HFF-Myc (cell line): ENCODE data around the gene DHCR7.

Source experiments
- DNase-seq: peaks from one replicate; pipeline ENCODE4 v3.0.0-alpha.2; 2011; ENCODE audit warnings: low read depth; ENCODE audit errors: extremely low read depth
- H3K4me3 ChIP-seq: replicated peaks from 2 replicates; pipeline ENCODE4 v1.5.1; 2011; ENCODE audit warnings: low read depth, mild to moderate bottlenecking, control low read depth, low read length
- TF ChIP-seq, protein P1 (sequence below): IDR thresholded peaks from 2 replicates; pipeline ENCODE4 v1.5.1; 2012; ENCODE audit warnings: mild to moderate bottlenecking, low read depth, low read length, control low read depth; ENCODE audit errors: missing control alignments

Gene DHCR7

DNA sequence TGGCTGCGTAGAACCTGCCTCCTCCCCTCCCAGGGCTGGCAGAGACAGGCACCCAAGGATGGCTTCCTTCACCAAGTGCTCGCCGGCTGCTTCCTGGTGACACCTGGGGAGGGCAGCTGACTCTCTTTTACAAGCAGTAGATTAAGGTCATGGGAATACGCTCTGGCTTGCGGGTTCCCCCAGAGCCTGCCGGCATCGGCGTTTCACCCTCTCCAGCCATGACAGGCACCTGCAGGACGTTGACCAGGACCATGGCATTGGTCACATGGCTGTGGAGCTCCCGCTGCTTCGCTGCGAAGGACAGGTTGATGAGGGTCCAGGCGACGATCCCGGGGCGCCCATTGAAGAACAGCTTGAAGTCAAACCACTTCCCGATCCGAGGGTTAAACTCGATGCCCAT lies 9.5 kb downstream of the DHCR7 start:
- no peak for DNase-seq
- TF ChIP-seq, protein P1, sequence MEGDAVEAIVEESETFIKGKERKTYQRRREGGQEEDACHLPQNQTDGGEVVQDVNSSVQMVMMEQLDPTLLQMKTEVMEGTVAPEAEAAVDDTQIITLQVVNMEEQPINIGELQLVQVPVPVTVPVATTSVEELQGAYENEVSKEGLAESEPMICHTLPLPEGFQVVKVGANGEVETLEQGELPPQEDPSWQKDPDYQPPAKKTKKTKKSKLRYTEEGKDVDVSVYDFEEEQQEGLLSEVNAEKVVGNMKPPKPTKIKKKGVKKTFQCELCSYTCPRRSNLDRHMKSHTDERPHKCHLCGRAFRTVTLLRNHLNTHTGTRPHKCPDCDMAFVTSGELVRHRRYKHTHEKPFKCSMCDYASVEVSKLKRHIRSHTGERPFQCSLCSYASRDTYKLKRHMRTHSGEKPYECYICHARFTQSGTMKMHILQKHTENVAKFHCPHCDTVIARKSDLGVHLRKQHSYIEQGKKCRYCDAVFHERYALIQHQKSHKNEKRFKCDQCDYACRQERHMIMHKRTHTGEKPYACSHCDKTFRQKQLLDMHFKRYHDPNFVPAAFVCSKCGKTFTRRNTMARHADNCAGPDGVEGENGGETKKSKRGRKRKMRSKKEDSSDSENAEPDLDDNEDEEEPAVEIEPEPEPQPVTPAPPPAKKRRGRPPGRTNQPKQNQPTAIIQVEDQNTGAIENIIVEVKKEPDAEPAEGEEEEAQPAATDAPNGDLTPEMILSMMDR = no peak
- no peak overlapping the region for H3K4me3 ChIP-seq

DNA sequence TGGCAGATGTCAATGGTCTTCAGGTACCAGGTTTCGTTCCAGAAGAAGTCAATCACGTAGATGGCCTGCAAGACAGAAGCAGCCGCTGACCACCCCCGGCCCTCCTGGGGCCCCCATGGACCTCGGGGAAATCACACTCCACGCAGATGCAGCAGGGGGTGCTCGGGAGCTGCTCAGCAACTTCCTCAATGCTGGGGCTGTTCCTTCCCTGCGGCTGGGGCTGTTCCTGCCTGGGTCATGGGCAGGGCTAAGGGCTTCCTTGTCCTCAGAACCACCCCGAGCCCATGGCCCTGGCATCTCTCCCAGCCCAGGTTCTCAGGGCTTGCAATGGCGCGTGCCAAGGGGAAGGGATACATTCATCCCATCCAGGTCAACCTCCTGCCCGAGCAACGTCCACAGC lies 10.3 kb downstream of the DHCR7 start:
- TF ChIP-seq, protein P1 = no peak
- no peak overlapping the region for H3K4me3 ChIP-seq
- no peak for DNase-seq

DNA sequence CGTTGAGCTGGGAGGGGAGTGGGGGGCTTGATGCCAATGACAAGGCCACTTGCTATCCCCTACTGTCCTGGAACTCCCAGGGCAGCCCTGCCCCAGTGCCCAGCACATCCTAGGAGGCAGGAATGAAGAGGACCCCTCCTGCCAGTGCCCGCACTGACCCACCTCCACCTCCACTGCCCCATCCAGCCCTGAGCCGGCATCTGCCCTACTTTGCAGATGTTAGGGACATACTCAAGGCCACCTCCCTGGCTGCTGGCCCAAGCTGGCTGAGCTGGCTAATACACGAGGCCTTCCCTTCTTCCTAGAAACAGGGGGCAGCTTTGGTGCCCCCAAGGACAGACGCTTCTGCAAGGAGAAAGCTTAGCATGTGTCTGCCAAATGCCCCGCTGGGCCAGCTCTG lies 10.8 kb downstream of the DHCR7 start:
- DNase-seq = no peak
- no peak overlapping the region for H3K4me3 ChIP-seq
- TF ChIP-seq, protein P1 = no peak

DNA sequence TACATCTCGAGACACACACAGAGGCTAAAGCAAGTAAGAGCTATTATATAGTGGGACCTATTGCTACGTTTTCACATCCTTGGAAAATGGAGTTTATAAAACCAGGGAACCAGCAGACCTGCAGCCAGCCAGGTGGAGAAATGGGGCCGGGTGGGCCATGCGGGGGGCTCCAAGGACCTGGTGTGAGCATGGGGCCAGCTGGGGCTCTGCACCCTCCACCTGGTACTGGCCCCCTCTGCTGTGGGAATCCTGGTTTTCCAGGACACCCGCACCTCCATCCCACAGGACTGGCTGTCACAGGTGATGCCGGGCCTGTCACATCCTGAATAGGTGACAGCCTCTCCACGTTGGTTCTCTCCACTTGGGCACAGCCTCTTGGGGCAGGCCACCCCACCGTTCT lies 11.3 kb downstream of the DHCR7 start:
- no peak overlapping the region for H3K4me3 ChIP-seq
- no peak for DNase-seq
- TF ChIP-seq, protein P1 = no peak

DNA sequence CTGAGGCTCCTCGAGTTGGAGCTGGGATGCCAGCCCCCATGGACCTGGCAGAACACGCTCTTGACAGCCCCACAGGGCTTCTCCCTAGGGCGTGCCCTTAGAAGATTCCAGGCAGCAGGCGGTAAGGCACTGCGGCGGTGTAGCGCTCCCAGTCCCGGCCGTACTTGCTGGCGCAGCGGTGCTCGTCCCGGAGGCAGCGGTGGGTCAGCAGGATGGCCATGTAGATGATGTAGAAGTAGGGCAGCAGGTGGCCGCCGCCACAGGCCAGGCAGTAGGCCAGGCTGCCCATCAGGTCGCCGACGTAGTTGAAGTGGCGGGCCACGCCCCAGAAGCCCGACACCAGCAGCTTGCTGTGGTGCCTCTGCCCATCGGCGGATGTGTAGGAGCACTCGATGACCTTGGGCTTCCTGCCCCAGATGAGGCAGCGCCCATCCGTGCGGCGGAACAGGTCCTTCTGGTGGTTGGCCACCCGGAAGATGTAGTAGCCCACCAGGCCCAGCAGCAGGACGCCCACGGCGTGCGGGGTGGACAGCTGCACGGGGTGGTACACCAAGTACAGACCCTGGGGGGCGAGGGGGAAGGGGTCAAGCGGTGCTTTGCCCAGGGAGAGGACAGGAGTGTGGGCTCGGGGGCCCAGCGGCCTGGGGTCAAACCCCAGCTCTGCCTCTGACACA lies 12.8 kb downstream of the DHCR7 start:
- TF ChIP-seq, protein P1 = no peak
- H3K4me3 ChIP-seq = no peak overlapping the region
- DNase-seq = no peak

DNA sequence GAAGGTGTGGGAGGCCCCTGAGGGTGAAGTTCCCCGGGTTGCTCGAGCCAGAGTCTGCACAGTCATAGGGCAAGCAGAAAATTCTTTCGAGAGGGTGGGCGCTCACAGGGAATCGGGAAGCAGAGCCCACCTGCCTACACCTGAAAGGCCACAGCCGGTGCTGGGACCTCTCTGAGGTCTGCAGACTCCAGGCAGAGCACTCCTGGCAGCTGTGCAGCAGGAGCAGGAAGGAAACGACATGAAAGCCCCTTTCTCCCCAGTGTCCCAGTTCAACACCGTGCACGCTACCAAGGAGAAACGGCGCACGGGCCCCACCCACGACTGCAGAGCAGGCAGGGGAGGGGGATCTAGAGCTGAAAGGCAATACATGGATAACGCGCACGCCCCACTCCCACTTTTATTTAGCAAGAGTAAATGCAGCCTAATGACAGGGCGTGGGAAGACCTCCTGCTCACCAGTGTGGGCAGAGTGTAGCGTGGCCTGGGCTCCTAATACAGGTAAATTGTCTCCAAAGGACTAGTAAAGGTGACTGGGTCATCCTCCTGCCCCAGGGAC lies 13.5 kb downstream of the DHCR7 start:
- DNase-seq = no peak
- TF ChIP-seq, protein P1 = no peak
- H3K4me3 ChIP-seq = no peak overlapping the region
